CD4-positive, alpha-beta T cell treated with Interferon alpha-2 for 1 hour (primary cell): ENCODE data around the gene THRAP3.

Experiments
- DNase-seq, 2 donors: peaks; one replicate each; pipeline ENCODE4 v3.0.0-alpha.2; 2020 to 2022

The THRAP3 gene

GRCh38 chr1:36354486-36354885, 130.2 kb downstream of the THRAP3 start:
- DNase-seq: no peak
